Measurements from ENCODE around the gene ARHGDIB.

DNA sequence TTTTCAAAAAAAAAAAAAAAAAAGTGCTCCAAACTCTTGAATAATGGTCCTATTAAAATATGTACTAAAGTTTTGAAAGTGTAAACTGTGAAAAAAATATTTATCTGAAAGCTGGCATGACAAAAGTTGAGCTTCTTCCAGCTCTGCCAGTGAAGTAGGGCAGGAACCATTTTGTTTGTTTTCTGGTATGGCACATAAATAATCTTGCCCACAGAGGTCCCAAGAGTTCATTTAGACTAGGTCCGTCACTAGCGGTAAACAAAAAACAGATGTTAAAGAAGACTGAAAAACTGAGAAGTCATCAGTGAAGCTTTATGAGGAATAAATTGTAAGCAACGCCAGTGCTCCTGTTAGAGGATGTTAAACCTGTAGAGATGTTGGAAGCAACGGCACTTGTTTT lies 30.0 kb downstream of the ARHGDIB start:
- TF ChIP-seq, protein P1, sequence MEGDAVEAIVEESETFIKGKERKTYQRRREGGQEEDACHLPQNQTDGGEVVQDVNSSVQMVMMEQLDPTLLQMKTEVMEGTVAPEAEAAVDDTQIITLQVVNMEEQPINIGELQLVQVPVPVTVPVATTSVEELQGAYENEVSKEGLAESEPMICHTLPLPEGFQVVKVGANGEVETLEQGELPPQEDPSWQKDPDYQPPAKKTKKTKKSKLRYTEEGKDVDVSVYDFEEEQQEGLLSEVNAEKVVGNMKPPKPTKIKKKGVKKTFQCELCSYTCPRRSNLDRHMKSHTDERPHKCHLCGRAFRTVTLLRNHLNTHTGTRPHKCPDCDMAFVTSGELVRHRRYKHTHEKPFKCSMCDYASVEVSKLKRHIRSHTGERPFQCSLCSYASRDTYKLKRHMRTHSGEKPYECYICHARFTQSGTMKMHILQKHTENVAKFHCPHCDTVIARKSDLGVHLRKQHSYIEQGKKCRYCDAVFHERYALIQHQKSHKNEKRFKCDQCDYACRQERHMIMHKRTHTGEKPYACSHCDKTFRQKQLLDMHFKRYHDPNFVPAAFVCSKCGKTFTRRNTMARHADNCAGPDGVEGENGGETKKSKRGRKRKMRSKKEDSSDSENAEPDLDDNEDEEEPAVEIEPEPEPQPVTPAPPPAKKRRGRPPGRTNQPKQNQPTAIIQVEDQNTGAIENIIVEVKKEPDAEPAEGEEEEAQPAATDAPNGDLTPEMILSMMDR (conservative IDR thresholded peaks at IDR 0.05; ENCODE audit: low read length): no peak
- no peak for TF ChIP-seq EZH2phosphoT487 (IDR thresholded peaks at IDR 0.05; ENCODE audit: borderline replicate concordance, low read depth, low read length)

Measured in OCI-LY7 (cell line).